Astrocyte (in vitro differentiated cells and primary cell): ENCODE data around the gene KLHL28. TPM values are rescaled to one million over a fixed set of nuclear protein-coding genes. Genes with fewer than 3 reads are reported as not detected.

Source experiments
- DNase-seq: peaks from one replicate; pipeline ENCODE4 v3.0.0-alpha.2; 2010; ENCODE audit warnings: low read depth
- FAIRE-seq: peaks from 2 replicates; lab custom pipeline; 2011; peaks lifted over from hg19 to GRCh38; lab: Jason Lieb, UNC
- H2AFZ ChIP-seq: 2 replicates; pipeline ENCODE4 v1.6.0; 2012; ENCODE audit warnings: low read depth, low read length, inconsistent platforms
- H3K27ac ChIP-seq: 2 replicates; pipeline ENCODE4 v1.5.1; 2011; ENCODE audit warnings: low read depth, low read length, inconsistent platforms
- H3K27me3 ChIP-seq: 2 replicates; pipeline ENCODE4 v1.6.0; 2011; ENCODE audit warnings: low read length, inconsistent platforms; ENCODE audit not compliant: insufficient read depth
- H3K36me3 ChIP-seq: 2 replicates; pipeline ENCODE4 v1.5.1; 2011; ENCODE audit warnings: low read length, inconsistent platforms; ENCODE audit not compliant: insufficient read depth
- H3K4me1 ChIP-seq: 2 replicates; pipeline ENCODE4 v1.5.1; 2011; ENCODE audit warnings: low read length, inconsistent platforms; ENCODE audit not compliant: insufficient read depth
- H3K4me2 ChIP-seq: 2 replicates; pipeline ENCODE4 v1.6.0; 2012; ENCODE audit warnings: low read length, inconsistent platforms
- H3K4me3 ChIP-seq: 2 replicates; pipeline ENCODE4 v1.5.1; 2011; ENCODE audit warnings: low read depth, mild to moderate bottlenecking, low read length, inconsistent platforms; ENCODE audit not compliant: insufficient read depth
- H3K79me2 ChIP-seq: 2 replicates; pipeline ENCODE4 v1.6.0; 2012; ENCODE audit warnings: mild to moderate bottlenecking, low read length, inconsistent platforms; ENCODE audit not compliant: insufficient read depth
- H3K9ac ChIP-seq: 2 replicates; pipeline ENCODE4 v1.6.0; 2012; ENCODE audit warnings: mild to moderate bottlenecking, low read length, inconsistent platforms
- H3K9me3 ChIP-seq: 2 replicates; pipeline ENCODE4 v1.5.1; 2012; ENCODE audit warnings: low read depth, mild to moderate bottlenecking, low read length, inconsistent platforms; ENCODE audit not compliant: insufficient read depth
- H4K20me1 ChIP-seq: 2 replicates; pipeline ENCODE4 v1.6.0; 2012; ENCODE audit warnings: low read length, inconsistent platforms; ENCODE audit not compliant: insufficient read depth
- H3K27ac Mint-ChIP-seq: one replicate; pipeline ENCODE4 v1.8.0; 2021; ENCODE audit warnings: mild to moderate bottlenecking, mixed read lengths; ENCODE audit not compliant: unreplicated experiment
- H3K27me3 Mint-ChIP-seq: one replicate; pipeline ENCODE4 v1.8.0; 2021; ENCODE audit warnings: low read depth, mixed read lengths; ENCODE audit not compliant: unreplicated experiment
- H3K36me3 Mint-ChIP-seq: one replicate; pipeline ENCODE4 v1.8.0; 2021; ENCODE audit warnings: low read depth, mixed read lengths; ENCODE audit not compliant: unreplicated experiment
- H3K4me1 Mint-ChIP-seq: one replicate; pipeline ENCODE4 v1.8.0; 2021; ENCODE audit warnings: low read depth, mixed read lengths; ENCODE audit not compliant: unreplicated experiment
- H3K4me3 Mint-ChIP-seq: one replicate; pipeline ENCODE4 v1.8.0; 2021; ENCODE audit warnings: mild to moderate bottlenecking, moderate library complexity, mixed read lengths; ENCODE audit not compliant: unreplicated experiment
- H3K9me3 Mint-ChIP-seq: one replicate; pipeline ENCODE4 v1.8.0; 2021; ENCODE audit warnings: mild to moderate bottlenecking, mixed read lengths; ENCODE audit not compliant: unreplicated experiment
- CTCF ChIP-seq: IDR thresholded peaks from 2 replicates; pipeline ENCODE4 v1.5.1; 2011; ENCODE audit warnings: low read depth, mild to moderate bottlenecking, inconsistent platforms, low read length, moderate library complexity; ENCODE audit not compliant: insufficient read depth
- EZH2 ChIP-seq: IDR thresholded peaks from 2 replicates; pipeline ENCODE4 v1.6.1; 2012; ENCODE audit warnings: mild to moderate bottlenecking, low read length, inconsistent platforms; ENCODE audit not compliant: insufficient read depth
- total RNA-seq: library from RNA; stranded (reverse); gene quantifications from 2 replicates; pipeline ENCODE4 v1.2.1, GENCODE V29; 2021

The KLHL28 gene
- total RNA-seq, 1 donor from 2014 or later, result 21.2 TPM

GRCh38 chr14:44959538-44959937 lies 2.2 kb downstream of the KLHL28 start:
- peaks cover 96% of the 10 kb centered on the region for H3K79me2 ChIP-seq
- no peaks in the 10 kb centered on the region for H3K9me3 Mint-ChIP-seq
- no peak overlapping the region for H3K27ac ChIP-seq
- H3K27ac Mint-ChIP-seq, result peak overlapping the region; percentile 81
- TF ChIP-seq EZH2 (no peak), CTCF (no peak)
- H2AFZ ChIP-seq, result no peak overlapping the region
- no peaks in the 10 kb centered on the region for H3K9me3 ChIP-seq
- H3K4me1 ChIP-seq, result peaks cover 23% of the 10 kb centered on the region
- H3K36me3 ChIP-seq, result no peaks in the 10 kb centered on the region
- no peaks in the 10 kb centered on the region for H3K27me3 ChIP-seq
- no peak for DNase-seq
- no peaks in the 10 kb centered on the region for H3K36me3 Mint-ChIP-seq
- H3K4me2 ChIP-seq, result peak overlapping the region; percentile 98
- no peak overlapping the region for H3K4me3 Mint-ChIP-seq
- FAIRE-seq, result no peak
- H4K20me1 ChIP-seq, result peaks cover 44% of the 10 kb centered on the region
- H3K9ac ChIP-seq, result no peak overlapping the region
- H3K27me3 Mint-ChIP-seq, result no peaks in the 10 kb centered on the region
- H3K4me1 Mint-ChIP-seq, result peaks cover 6% of the 10 kb centered on the region
- H3K4me3 ChIP-seq, result peak overlapping the region; percentile 97

GRCh38 chr14:44956866-44957265 lies 4.9 kb downstream of the KLHL28 start:
- Mint-ChIP-seq H3K9me3 (no peaks in the 10 kb centered on the region), H3K27me3 (no peaks in the 10 kb centered on the region), H3K4me3 (no peak overlapping the region), H3K27ac (no peak overlapping the region), H3K36me3 (peaks cover 4% of the 10 kb centered on the region), H3K4me1 (peaks cover 3% of the 10 kb centered on the region)
- DNase-seq (no peak), FAIRE-seq (no peak)
- H3K36me3 ChIP-seq, result no peaks in the 10 kb centered on the region
- no peak overlapping the region for H2AFZ ChIP-seq
- H3K4me2 ChIP-seq, result no peak overlapping the region
- no peak overlapping the region for H3K27ac ChIP-seq
- no peak overlapping the region for H3K4me3 ChIP-seq
- TF ChIP-seq EZH2, result no peak
- no peak for TF ChIP-seq CTCF
- no peaks in the 10 kb centered on the region for H3K9me3 ChIP-seq
- peaks cover 6% of the 10 kb centered on the region for H3K4me1 ChIP-seq
- no peaks in the 10 kb centered on the region for H3K27me3 ChIP-seq
- no peak overlapping the region for H3K9ac ChIP-seq
- H4K20me1 ChIP-seq, result peaks cover 29% of the 10 kb centered on the region
- peaks cover 94% of the 10 kb centered on the region for H3K79me2 ChIP-seq

- Histone ChIP-seq H3K27ac (no peak overlapping the region), H3K4me1 (peaks cover 6% of the 10 kb centered on the region), H2AFZ (no peak overlapping the region), H3K9me3 (no peaks in the 10 kb centered on the region), H3K4me2 (no peak overlapping the region), H4K20me1 (peaks cover 21% of the 10 kb centered on the region), H3K27me3 (no peaks in the 10 kb centered on the region), H3K9ac (no peak overlapping the region), H3K79me2 (peaks cover 93% of the 10 kb centered on the region), H3K4me3 (no peak overlapping the region), H3K36me3 (no peaks in the 10 kb centered on the region)
- Mint-ChIP-seq H3K4me1 (peaks cover 3% of the 10 kb centered on the region), H3K27ac (no peak overlapping the region), H3K36me3 (peaks cover 6% of the 10 kb centered on the region), H3K27me3 (no peaks in the 10 kb centered on the region), H3K4me3 (no peak overlapping the region), H3K9me3 (no peaks in the 10 kb centered on the region)
- DNase-seq (no peak), FAIRE-seq (no peak)
- TF ChIP-seq EZH2 (no peak), CTCF (no peak)
Measured at GRCh38 chr14:44955528-44955927, 6.2 kb downstream of the KLHL28 start.
